Gastrocnemius medialis (tissue), 4 donors: Measurements from ENCODE around the gene ANKS4B.

Source experiments
- CTCF ChIP-seq, 5 experiments: fragments of 450-650 bp in 3 of 5; fragments of 200-600 bp in 2 of 5; sonication (generic) in 2 of 5; IDR thresholded peaks in 4 of 5; conservative IDR thresholded peaks in 1 of 5; 1 replicate in 4 of 5; 2 replicates in 1 of 5; pipeline ENCODE4 v1.5.1; 2016 to 2019; ENCODE audit warnings: antibody characterized with exemption in 5 of 5, mild to moderate bottlenecking in 3 of 5, moderate library complexity in 3 of 5
- POLR2A ChIP-seq, 2 donors: fragments of 450-650 bp; IDR thresholded peaks; one replicate each; pipeline ENCODE4 v1.6.1; 2017; ENCODE audit warnings: antibody characterized with exemption in 2 of 2, mild to moderate bottlenecking in 2 of 2, moderate library complexity in 2 of 2

- no peak for TF ChIP-seq POLR2A (IDR thresholded peaks at IDR 0.05)
- TF ChIP-seq CTCF (IDR thresholded peaks at IDR 0.05 in 4 of 5, conservative IDR thresholded peaks at IDR 0.05 in 1 of 5): no peak
These were observed 22.0 kb upstream of the ANKS4B start, which contains the start of gene ZP2 for GRCh38 chr16:21211486-21211885.
